GM23248 (cell line): ENCODE data around the gene SYNGR2.

Experiments
- EZH2 ChIP-seq: fragments of 200-600 bp; sonication (generic); IDR thresholded peaks from 2 replicates; pipeline ENCODE4 v1.6.1; 2018; ENCODE audit warnings: antibody characterized with exemption, mild to moderate bottlenecking; ENCODE audit not compliant: insufficient read depth, poor library complexity, severe bottlenecking
- EZH2phosphoT487 ChIP-seq: fragments of 200-600 bp; sonication (generic); IDR thresholded peaks from 2 replicates; pipeline ENCODE4 v1.6.1; 2018; ENCODE audit warnings: antibody characterized with exemption, moderate library complexity, mild to moderate bottlenecking, low read depth; ENCODE audit not compliant: insufficient read depth

DNA sequence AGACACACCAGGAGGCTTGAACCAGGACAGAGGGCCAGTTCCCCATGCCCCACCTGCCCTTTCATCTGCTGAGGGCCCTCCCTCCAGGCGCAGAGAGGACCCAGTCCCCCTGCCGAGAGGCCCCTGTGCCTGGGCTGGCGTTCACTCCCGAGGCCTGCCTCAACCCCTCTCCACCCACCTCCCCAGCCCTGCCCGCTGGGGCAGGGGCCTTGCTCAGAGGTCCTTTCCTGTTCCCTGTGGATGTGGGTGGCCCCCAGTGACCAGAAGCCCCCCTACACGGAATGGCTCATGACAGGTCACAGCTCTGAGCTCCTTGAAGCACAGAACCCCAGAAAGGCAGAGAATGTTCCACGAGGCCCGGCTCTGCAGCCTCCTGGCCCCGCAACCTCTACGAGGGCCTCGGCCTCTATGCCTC is 46.6 kb upstream of the SYNGR2 start:
- TF ChIP-seq EZH2 (no peak), EZH2phosphoT487 (no peak)
